Measurements from ENCODE around the gene CAMTA1. TPM values are rescaled to one million over a fixed set of nuclear protein-coding genes. Genes with fewer than 3 reads are reported as not detected.

The CAMTA1 gene
- total RNA-seq, 1 experiment from 2014 or later = 69.5 TPM

DNA sequence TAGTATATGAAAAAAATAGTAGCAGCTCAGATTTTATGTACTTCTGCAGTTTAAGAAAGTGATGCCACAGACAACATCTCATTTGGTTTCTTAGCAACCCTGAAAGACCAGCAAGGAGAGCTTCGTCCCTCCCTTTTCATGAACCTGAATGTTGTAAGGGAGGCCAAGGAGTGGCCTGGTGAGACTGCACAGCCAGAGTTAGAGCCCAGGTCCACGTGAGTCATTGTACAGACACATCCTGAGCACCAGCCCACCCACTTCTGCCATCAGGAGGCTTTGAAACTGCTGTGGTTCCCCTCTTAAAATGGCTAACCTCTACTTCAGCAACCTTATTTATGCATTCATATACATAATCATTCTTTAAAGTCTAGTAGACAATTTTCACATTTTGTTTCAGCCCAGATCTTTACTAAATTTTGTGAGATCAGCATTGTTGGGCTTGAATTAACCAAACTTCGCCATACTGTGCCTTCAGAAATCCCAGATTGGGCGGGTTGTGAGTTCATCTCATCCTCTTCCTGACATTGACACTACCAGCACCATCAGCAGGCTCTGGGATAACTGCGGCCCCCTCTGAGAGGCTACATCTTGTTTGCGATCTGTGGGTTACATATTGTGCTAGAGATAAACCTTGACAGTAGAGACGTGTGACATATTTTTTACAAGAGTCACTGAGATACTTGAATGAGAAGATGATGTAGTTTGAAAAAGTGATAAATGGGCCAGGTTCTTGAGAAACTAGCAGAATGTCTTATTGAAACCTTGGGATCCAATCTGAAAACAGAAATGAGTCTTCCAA lies 106.7 kb downstream of the CAMTA1 start:
- POLR2A ChIA-PET = interaction anchor here (0.7 kb wide), 1 partner anchor 207 kb away, joined by 3 read pairs; no protein-coding TSS in a partner anchor

More for the DNA sequence above, 106.7 kb downstream of the CAMTA1 start:
- H3K9ac ChIP-seq (ENCODE audit: low read length) = no peak overlapping the region
- H4K20me1 ChIP-seq (ENCODE audit: insufficient read depth) = no peaks in the 10 kb centered on the region
- no peaks in the 10 kb centered on the region for H3K79me2 ChIP-seq (ENCODE audit: insufficient read depth, low read length)
- H3K4me2 ChIP-seq (ENCODE audit: low read length) = no peak overlapping the region
- no peak overlapping the region for H2AFZ ChIP-seq (ENCODE audit: low read depth, low read length, poor library complexity, severe bottlenecking)
- H3K4me1 ChIP-seq (ENCODE audit: control insufficient read depth in 1 of 2, insufficient read depth in 2 of 2, low read length in 2 of 2) = no peaks in the 10 kb centered on the region
- H3K27ac ChIP-seq (ENCODE audit: low read depth, low read length) = no peak overlapping the region
- no peaks in the 10 kb centered on the region for H3K9me3 ChIP-seq (ENCODE audit: control insufficient read depth in 1 of 2, insufficient read depth in 1 of 2, low read depth in 1 of 2, low read length in 2 of 2)
- no peaks in the 10 kb centered on the region for H3K36me3 ChIP-seq (ENCODE audit: control insufficient read depth in 1 of 2, insufficient read depth in 2 of 2, low read length in 2 of 2)
- no peak overlapping the region for H3K4me3 ChIP-seq (replicated peaks in 1 of 2; ENCODE audit: low read depth in 1 of 2, low read length in 2 of 2)
- no peaks in the 10 kb centered on the region for H3K9me2 ChIP-seq (ENCODE audit: insufficient read depth)
- no peaks in the 10 kb centered on the region for H3K27me3 ChIP-seq (ENCODE audit: insufficient read depth, low read length)
- ChIA-PET RAD21 (ENCODE audit: low non-redundant PET in 1 of 2, low total read pairs in 2 of 2, uncharacterized antibody in 2 of 2, unreplicated experiment in 2 of 2) (no interaction called here), CTCF (interaction anchor here (1.2 kb wide), 1 partner anchor 172 kb away, joined by 4 read pairs; no protein-coding TSS in a partner anchor)
- ATAC-seq (no peak), DNase-seq (ENCODE audit: low read depth, low spot score) (no peak)
- intact Hi-C loops (cut with micrococcal nuclease) = loop anchor here (10.0 kb wide), 1 partner anchor 323 kb away; no protein-coding TSS in a partner anchor
- TF ChIP-seq RAD21 (IDR thresholded peaks at IDR 0.05; ENCODE audit: low read depth) (no peak), EZH2phosphoT487 (IDR thresholded peaks at IDR 0.05; ENCODE audit: borderline replicate concordance) (no peak), CBX3 (IDR thresholded peaks at IDR 0.05; ENCODE audit: low read depth) (no peak), POLR2A (IDR thresholded peaks at IDR 0.05; ENCODE audit: borderline replicate concordance, extremely low read depth, insufficient read depth, insufficient read length) (no peak), TCF7L2 (IDR thresholded peaks at IDR 0.05; ENCODE audit: borderline replicate concordance, extremely low read depth, insufficient read depth, insufficient read length) (no peak), EGR1 (IDR thresholded peaks at IDR 0.05; ENCODE audit: low read depth) (no peak), SRF (IDR thresholded peaks at IDR 0.05; ENCODE audit: low read depth) (no peak), FOSL1 (IDR thresholded peaks at IDR 0.05; ENCODE audit: low read depth) (no peak), SIN3A (IDR thresholded peaks at IDR 0.05; ENCODE audit: low read depth) (no peak), POLR2AphosphoS5 (IDR thresholded peaks at IDR 0.05; ENCODE audit: low read depth, low read length) (no peak), JUND (IDR thresholded peaks at IDR 0.05) (no peak), ZFX (IDR thresholded peaks at IDR 0.05) (no peak), EZH2 (IDR thresholded peaks at IDR 0.05) (no peak), SP1 (IDR thresholded peaks at IDR 0.05; ENCODE audit: low read depth) (no peak)
- TF ChIP-seq, protein P1, sequence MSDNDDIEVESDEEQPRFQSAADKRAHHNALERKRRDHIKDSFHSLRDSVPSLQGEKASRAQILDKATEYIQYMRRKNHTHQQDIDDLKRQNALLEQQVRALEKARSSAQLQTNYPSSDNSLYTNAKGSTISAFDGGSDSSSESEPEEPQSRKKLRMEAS (IDR thresholded peaks at IDR 0.05) = no peak
- TF ChIP-seq, protein P2, sequence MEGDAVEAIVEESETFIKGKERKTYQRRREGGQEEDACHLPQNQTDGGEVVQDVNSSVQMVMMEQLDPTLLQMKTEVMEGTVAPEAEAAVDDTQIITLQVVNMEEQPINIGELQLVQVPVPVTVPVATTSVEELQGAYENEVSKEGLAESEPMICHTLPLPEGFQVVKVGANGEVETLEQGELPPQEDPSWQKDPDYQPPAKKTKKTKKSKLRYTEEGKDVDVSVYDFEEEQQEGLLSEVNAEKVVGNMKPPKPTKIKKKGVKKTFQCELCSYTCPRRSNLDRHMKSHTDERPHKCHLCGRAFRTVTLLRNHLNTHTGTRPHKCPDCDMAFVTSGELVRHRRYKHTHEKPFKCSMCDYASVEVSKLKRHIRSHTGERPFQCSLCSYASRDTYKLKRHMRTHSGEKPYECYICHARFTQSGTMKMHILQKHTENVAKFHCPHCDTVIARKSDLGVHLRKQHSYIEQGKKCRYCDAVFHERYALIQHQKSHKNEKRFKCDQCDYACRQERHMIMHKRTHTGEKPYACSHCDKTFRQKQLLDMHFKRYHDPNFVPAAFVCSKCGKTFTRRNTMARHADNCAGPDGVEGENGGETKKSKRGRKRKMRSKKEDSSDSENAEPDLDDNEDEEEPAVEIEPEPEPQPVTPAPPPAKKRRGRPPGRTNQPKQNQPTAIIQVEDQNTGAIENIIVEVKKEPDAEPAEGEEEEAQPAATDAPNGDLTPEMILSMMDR (IDR thresholded peaks at IDR 0.05 in 2 of 3, conservative IDR thresholded peaks at IDR 0.05 in 1 of 3; ENCODE audit: borderline replicate concordance in 1 of 3, insufficient read depth in 1 of 3, low read depth in 2 of 3, low read length in 2 of 3) = no peak
- TF ChIP-seq, protein P3, sequence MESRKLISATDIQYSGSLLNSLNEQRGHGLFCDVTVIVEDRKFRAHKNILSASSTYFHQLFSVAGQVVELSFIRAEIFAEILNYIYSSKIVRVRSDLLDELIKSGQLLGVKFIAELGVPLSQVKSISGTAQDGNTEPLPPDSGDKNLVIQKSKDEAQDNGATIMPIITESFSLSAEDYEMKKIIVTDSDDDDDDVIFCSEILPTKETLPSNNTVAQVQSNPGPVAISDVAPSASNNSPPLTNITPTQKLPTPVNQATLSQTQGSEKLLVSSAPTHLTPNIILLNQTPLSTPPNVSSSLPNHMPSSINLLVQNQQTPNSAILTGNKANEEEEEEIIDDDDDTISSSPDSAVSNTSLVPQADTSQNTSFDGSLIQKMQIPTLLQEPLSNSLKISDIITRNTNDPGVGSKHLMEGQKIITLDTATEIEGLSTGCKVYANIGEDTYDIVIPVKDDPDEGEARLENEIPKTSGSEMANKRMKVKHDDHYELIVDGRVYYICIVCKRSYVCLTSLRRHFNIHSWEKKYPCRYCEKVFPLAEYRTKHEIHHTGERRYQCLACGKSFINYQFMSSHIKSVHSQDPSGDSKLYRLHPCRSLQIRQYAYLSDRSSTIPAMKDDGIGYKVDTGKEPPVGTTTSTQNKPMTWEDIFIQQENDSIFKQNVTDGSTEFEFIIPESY (IDR thresholded peaks at IDR 0.05; ENCODE audit: extremely low read depth, insufficient replicate concordance, low read length) = no peak
- TF ChIP-seq, protein P4, sequence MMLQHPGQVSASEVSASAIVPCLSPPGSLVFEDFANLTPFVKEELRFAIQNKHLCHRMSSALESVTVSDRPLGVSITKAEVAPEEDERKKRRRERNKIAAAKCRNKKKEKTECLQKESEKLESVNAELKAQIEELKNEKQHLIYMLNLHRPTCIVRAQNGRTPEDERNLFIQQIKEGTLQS (IDR thresholded peaks at IDR 0.05) = no peak
- no TSS peak for BruUV-seq (replicated peaks)

Data from HCT116 (cell line).